ENCODE results near the gene KLHL17.
"Not testable (repeated sequence)": the region's sequence is repeated elsewhere in the genome, so short reads cannot be mapped to it uniquely, and the experiment has no call there.

Gene KLHL17

GRCh38 chr1:937521-937920 is 22.9 kb upstream of the KLHL17 start:
- no peak for DNase-seq

- no peak for DNase-seq
Observed at GRCh38 chr1:938088-938683, 22.2 kb upstream of the KLHL17 start.

- no peak for DNase-seq
Observed at GRCh38 chr1:938711-939489, 21.5 kb upstream of the KLHL17 start.

- peak; percentile 46 for DNase-seq
Observed at GRCh38 chr1:939511-940106, 20.8 kb upstream of the KLHL17 start.

GRCh38 chr1:940107-941014 is 20.0 kb upstream of the KLHL17 start:
- DNase-seq, result peak; percentile 94

GRCh38 chr1:941015-941587 is 19.3 kb upstream of the KLHL17 start:
- DNase-seq, result no peak

GRCh38 chr1:941588-942383 is 18.6 kb upstream of the KLHL17 start:
- peak; percentile 98 for DNase-seq

- peak; percentile 48 for DNase-seq
Observed at GRCh38 chr1:942411-942821, 18.0 kb upstream of the KLHL17 start.

- DNase-seq, result peak; percentile 63
Observed at GRCh38 chr1:942864-943533, 17.4 kb upstream of the KLHL17 start.

- no peak for DNase-seq
Observed at GRCh38 chr1:943545-944340, 16.6 kb upstream of the KLHL17 start.

GRCh38 chr1:944341-945325 is 15.8 kb upstream of the KLHL17 start:
- DNase-seq, result no peak

GRCh38 chr1:945688-946556 is 14.5 kb upstream of the KLHL17 start:
- no peak for DNase-seq

- DNase-seq, result not testable (repeated sequence)
Observed at GRCh38 chr1:946811-947210, 13.6 kb upstream of the KLHL17 start.

GRCh38 chr1:947958-948357 is 12.4 kb upstream of the KLHL17 start:
- DNase-seq, result no peak

GRCh38 chr1:950268-950667 is 10.1 kb upstream of the KLHL17 start:
- DNase-seq, result no peak

- no peak for DNase-seq
Observed at GRCh38 chr1:950881-951280, 9.5 kb upstream of the KLHL17 start.

- DNase-seq, result peak; percentile 27
Observed at GRCh38 chr1:951364-951763, 9.0 kb upstream of the KLHL17 start.

- no peak for DNase-seq
Observed at GRCh38 chr1:952201-952600, 8.2 kb upstream of the KLHL17 start.

All from COR-L47 (cell line).